ENCODE measurements around the gene ARSJ. TPM values are rescaled to one million over a fixed set of nuclear protein-coding genes. Genes with fewer than 3 reads are reported as not detected.

ARSJ gene
- total RNA-seq, 1 donor from 2014 or later = 13.6 TPM

DNA sequence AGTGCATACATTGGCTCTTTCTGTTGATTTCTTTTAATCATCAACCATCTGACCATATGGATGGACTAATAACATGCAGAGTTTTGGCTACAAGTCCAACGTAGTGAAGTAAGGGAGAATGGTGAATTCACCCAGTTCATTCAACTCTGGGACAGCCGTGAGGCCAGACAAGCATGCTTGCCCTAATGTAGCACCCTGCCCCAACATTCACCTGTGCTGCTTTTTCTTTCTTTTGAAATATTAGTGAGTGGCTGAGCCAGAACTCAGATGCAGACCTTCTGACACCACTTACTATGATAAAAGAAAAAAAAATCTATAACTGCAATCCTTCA lies 17.5 kb downstream of the ARSJ start:
- H3K4me1 ChIP-seq = peaks cover 13% of the 10 kb centered on the region
- no peak overlapping the region for H3K4me3 ChIP-seq
- no peak for DNase-seq
- ATAC-seq = no peak
- intact Hi-C loops (cut with DNase I) = no loop called here
- TF ChIP-seq, protein P1, sequence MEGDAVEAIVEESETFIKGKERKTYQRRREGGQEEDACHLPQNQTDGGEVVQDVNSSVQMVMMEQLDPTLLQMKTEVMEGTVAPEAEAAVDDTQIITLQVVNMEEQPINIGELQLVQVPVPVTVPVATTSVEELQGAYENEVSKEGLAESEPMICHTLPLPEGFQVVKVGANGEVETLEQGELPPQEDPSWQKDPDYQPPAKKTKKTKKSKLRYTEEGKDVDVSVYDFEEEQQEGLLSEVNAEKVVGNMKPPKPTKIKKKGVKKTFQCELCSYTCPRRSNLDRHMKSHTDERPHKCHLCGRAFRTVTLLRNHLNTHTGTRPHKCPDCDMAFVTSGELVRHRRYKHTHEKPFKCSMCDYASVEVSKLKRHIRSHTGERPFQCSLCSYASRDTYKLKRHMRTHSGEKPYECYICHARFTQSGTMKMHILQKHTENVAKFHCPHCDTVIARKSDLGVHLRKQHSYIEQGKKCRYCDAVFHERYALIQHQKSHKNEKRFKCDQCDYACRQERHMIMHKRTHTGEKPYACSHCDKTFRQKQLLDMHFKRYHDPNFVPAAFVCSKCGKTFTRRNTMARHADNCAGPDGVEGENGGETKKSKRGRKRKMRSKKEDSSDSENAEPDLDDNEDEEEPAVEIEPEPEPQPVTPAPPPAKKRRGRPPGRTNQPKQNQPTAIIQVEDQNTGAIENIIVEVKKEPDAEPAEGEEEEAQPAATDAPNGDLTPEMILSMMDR (IDR thresholded peaks at IDR 0.05) = no peak
- H3K9me3 ChIP-seq = no peaks in the 10 kb centered on the region
- no peak overlapping the region for H3K27ac ChIP-seq
- H3K36me3 ChIP-seq = no peaks in the 10 kb centered on the region
- no peaks in the 10 kb centered on the region for H3K27me3 ChIP-seq

DNA sequence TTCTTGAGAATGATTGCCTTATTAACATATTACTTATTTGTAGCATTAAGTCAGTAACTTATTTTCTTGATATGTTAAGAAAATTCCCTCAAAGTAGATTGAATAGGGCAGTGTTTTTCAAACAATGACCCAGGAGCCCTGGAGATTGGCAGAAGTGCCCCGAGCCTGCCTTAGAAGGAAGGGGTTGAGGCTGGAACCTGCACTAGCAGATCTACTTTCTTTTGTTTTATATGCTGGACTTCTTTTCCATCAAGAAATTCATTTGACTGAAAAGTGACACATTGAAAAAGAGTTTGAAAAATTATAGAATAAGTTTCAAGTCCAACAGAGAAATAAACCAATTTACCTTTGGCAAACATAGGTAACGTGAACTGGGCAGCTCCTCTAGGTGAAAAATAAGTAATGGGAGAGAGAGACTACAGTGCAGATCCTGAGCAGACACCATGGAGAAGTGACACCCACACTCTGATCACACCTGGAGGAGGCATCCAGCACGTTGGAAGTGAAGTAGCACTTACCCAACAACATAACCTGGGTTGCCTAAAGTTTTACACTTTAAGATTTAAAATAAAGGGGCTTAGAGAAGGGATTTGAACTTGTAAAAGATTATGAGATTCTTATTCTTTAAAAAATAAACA lies 18.6 kb downstream of the ARSJ start:
- Histone ChIP-seq H3K9me3 (no peaks in the 10 kb centered on the region), H3K27ac (peak overlapping the region; percentile 42), H3K4me3 (no peak overlapping the region), H3K36me3 (no peaks in the 10 kb centered on the region), H3K27me3 (no peaks in the 10 kb centered on the region), H3K4me1 (peaks cover 17% of the 10 kb centered on the region)
- intact Hi-C loops (cut with DNase I) = no loop called here
- ATAC-seq (peak; percentile 52), DNase-seq (no peak)
- TF ChIP-seq, protein P1 (IDR thresholded peaks at IDR 0.05) = no peak

DNA sequence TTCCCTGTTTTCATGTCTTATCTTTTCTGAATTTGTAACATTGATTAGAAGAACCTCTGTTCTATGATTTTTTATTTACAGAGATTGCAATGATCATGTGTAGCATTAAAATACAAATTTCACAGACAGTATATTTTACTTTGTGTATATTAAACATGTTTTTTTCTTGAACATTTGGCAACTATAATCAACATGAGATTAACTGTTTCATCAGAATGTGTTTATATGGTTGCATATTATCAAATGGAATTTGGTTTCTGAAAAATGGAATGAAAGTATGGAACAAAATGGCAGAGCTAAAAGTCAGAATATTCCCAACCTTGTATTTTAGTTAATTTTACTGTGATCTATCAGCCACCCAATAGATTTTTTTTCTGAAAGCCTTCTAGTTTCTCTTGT lies 19.9 kb downstream of the ARSJ start:
- DNase-seq = no peak

DNA sequence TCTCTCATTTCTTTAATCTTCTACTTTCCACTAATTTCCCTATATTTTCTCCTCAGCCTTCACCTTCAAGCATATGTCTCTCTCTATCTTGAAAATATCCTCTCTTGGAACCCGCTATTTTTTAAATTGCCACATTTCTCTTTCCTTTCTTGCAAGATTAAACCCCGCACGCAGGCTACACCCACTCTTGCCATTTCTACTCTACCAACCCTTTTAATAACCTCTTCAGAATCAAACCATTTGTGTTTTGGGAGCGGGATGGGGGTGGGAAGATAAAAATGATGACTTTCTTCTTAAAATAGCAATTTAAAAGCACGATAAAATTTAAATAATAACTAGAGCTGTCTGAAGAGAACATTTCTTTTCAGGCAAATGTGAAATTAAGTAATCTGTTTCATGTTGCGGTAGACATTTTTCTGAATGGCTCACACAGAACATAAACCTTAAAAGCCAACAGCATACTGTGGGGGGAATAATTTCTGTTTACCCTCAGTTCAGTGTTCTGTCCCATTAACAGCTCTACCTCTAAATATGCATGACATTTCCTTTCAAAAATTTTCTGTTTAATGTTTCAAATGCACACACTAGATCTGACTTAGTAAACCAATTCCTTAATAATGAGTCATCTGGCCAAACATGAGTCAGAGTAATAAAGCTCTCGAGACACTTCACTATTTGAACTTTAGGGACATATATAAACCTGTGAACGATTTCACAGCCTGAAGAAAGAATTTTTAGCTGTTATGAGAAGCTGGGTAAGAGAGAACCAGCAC lies 20.5 kb downstream of the ARSJ start:
- intact Hi-C loops (cut with DNase I) = no loop called here
- H3K4me3 ChIP-seq = peak overlapping the region; percentile 9
- TF ChIP-seq, protein P1 (IDR thresholded peaks at IDR 0.05) = no peak
- no peaks in the 10 kb centered on the region for H3K27me3 ChIP-seq
- DNase-seq = no peak
- peak; percentile 85 for ATAC-seq
- peaks cover 17% of the 10 kb centered on the region for H3K4me1 ChIP-seq
- no peaks in the 10 kb centered on the region for H3K9me3 ChIP-seq
- H3K27ac ChIP-seq = peak overlapping the region; percentile 49
- no peaks in the 10 kb centered on the region for H3K36me3 ChIP-seq

More for the DNA sequence above, 19.9 kb downstream of the ARSJ start:
- H3K36me3 ChIP-seq = no peaks in the 10 kb centered on the region
- peak overlapping the region; percentile 37 for H3K27ac ChIP-seq
- TF ChIP-seq, protein P1 (IDR thresholded peaks at IDR 0.05) = no peak
- intact Hi-C loops (cut with DNase I) = no loop called here
- peaks cover 17% of the 10 kb centered on the region for H3K4me1 ChIP-seq
- H3K4me3 ChIP-seq = peak overlapping the region; percentile 9
- H3K9me3 ChIP-seq = no peaks in the 10 kb centered on the region
- no peak for ATAC-seq
- H3K27me3 ChIP-seq = no peaks in the 10 kb centered on the region

DNA sequence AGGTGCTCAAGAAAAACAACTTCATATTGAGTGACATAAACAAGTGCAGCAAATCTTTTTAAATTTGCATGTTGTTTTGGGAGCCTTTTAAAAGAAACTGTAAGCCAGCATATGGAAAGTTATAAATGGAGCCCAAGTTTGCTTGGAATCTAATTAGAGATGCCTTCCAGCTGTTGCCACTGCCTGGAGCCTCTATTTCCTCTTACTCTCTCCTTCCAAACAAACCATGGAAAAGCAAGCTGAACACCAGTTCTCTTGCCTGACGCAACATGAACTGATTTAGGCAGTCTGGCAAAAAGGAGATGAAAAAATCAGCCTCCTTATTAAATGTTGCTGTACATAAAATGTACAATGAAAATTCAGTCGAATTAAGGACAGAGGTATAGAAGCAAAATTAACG lies 21.5 kb downstream of the ARSJ start:
- TF ChIP-seq, protein P1 (IDR thresholded peaks at IDR 0.05) = no peak
- no peak for DNase-seq
- no peak overlapping the region for H3K4me3 ChIP-seq
- no peak for ATAC-seq
- H3K4me1 ChIP-seq = peaks cover 17% of the 10 kb centered on the region
- H3K9me3 ChIP-seq = no peaks in the 10 kb centered on the region
- H3K36me3 ChIP-seq = no peaks in the 10 kb centered on the region
- peak overlapping the region; percentile 49 for H3K27ac ChIP-seq
- intact Hi-C loops (cut with DNase I) = no loop called here
- H3K27me3 ChIP-seq = no peaks in the 10 kb centered on the region
